ENCODE data around the gene SERPINH1. TPM values are rescaled to one million over a fixed set of nuclear protein-coding genes. Genes with fewer than 3 reads are reported as not detected.

Gene SERPINH1
- total RNA-seq, 2 experiments from 2014 or later: 18.9 to 19.4 TPM

- H3K9me3 Mint-ChIP-seq: no peaks in the 10 kb centered on the region
- H3K27ac Mint-ChIP-seq: peak overlapping the region; percentile 18
- no peaks in the 10 kb centered on the region for H3K27me3 Mint-ChIP-seq
- H3K36me3 Mint-ChIP-seq: no peaks in the 10 kb centered on the region
- H3K4me3 Mint-ChIP-seq: peak overlapping the region; percentile 79
- no peak for DNase-seq
- peaks cover 15% of the 10 kb centered on the region for H3K4me1 Mint-ChIP-seq
Measured at GRCh38 chr11:75526192-75526541, 35.9 kb upstream of the SERPINH1 start.

- Mint-ChIP-seq H3K4me1 (peaks cover 17% of the 10 kb centered on the region), H3K4me3 (peak overlapping the region; percentile 79), H3K27ac (no peak overlapping the region), H3K27me3 (no peaks in the 10 kb centered on the region), H3K9me3 (no peaks in the 10 kb centered on the region), H3K36me3 (no peaks in the 10 kb centered on the region)
- no peak for DNase-seq
Measured at GRCh38 chr11:75527130-75527529, 34.9 kb upstream of the SERPINH1 start.

- Mint-ChIP-seq H3K27me3 (no peaks in the 10 kb centered on the region), H3K36me3 (no peaks in the 10 kb centered on the region), H3K9me3 (no peaks in the 10 kb centered on the region), H3K4me3 (no peak overlapping the region), H3K27ac (no peak overlapping the region), H3K4me1 (peaks cover 19% of the 10 kb centered on the region)
- DNase-seq: no peak
Measured at GRCh38 chr11:75527938-75528735, 33.9 kb upstream of the SERPINH1 start.

- no peaks in the 10 kb centered on the region for H3K9me3 Mint-ChIP-seq
- DNase-seq: no peak
- no peak overlapping the region for H3K27ac Mint-ChIP-seq
- peaks cover 4% of the 10 kb centered on the region for H3K4me1 Mint-ChIP-seq
- no peaks in the 10 kb centered on the region for H3K27me3 Mint-ChIP-seq
- H3K36me3 Mint-ChIP-seq: no peaks in the 10 kb centered on the region
- H3K4me3 Mint-ChIP-seq: no peak overlapping the region
Measured at GRCh38 chr11:75530577-75530976, 31.5 kb upstream of the SERPINH1 start.

- Mint-ChIP-seq H3K4me1 (peaks cover 4% of the 10 kb centered on the region), H3K36me3 (no peaks in the 10 kb centered on the region), H3K27ac (no peak overlapping the region), H3K4me3 (no peak overlapping the region), H3K9me3 (no peaks in the 10 kb centered on the region), H3K27me3 (no peaks in the 10 kb centered on the region)
- DNase-seq: no peak
Measured at GRCh38 chr11:75531325-75531724, 30.7 kb upstream of the SERPINH1 start.

GRCh38 chr11:75532200-75533048, 29.6 kb upstream of the SERPINH1 start:
- no peak overlapping the region for H3K27ac Mint-ChIP-seq
- peaks cover under 1% of the 10 kb centered on the region for H3K27me3 Mint-ChIP-seq
- H3K4me3 Mint-ChIP-seq: no peak overlapping the region

GRCh38 chr11:75533896-75534258, 28.2 kb upstream of the SERPINH1 start:
- H3K4me1 Mint-ChIP-seq: peaks cover 15% of the 10 kb centered on the region
- H3K27me3 Mint-ChIP-seq: peaks cover 7% of the 10 kb centered on the region
- no peak overlapping the region for H3K27ac Mint-ChIP-seq
- H3K4me3 Mint-ChIP-seq: no peak overlapping the region
- no peaks in the 10 kb centered on the region for H3K36me3 Mint-ChIP-seq
- no peaks in the 10 kb centered on the region for H3K9me3 Mint-ChIP-seq
- DNase-seq: no peak

More at GRCh38 chr11:75532200-75533048, 29.6 kb upstream of the SERPINH1 start:
- no peaks in the 10 kb centered on the region for H3K36me3 Mint-ChIP-seq
- peaks cover 11% of the 10 kb centered on the region for H3K4me1 Mint-ChIP-seq
- peak; percentile 71 for DNase-seq
- no peaks in the 10 kb centered on the region for H3K9me3 Mint-ChIP-seq

GRCh38 chr11:75534259-75535069, 27.6 kb upstream of the SERPINH1 start:
- H3K27me3 Mint-ChIP-seq: peaks cover 7% of the 10 kb centered on the region
- H3K4me1 Mint-ChIP-seq: peaks cover 15% of the 10 kb centered on the region
- H3K36me3 Mint-ChIP-seq: no peaks in the 10 kb centered on the region
- H3K4me3 Mint-ChIP-seq: no peak overlapping the region
- H3K9me3 Mint-ChIP-seq: no peaks in the 10 kb centered on the region
- no peak overlapping the region for H3K27ac Mint-ChIP-seq
- no peak for DNase-seq

GRCh38 chr11:75535071-75535470, 27.0 kb upstream of the SERPINH1 start:
- Mint-ChIP-seq H3K9me3 (no peaks in the 10 kb centered on the region), H3K27me3 (peaks cover 7% of the 10 kb centered on the region), H3K4me3 (no peak overlapping the region), H3K36me3 (no peaks in the 10 kb centered on the region), H3K27ac (no peak overlapping the region), H3K4me1 (peaks cover 15% of the 10 kb centered on the region)
- DNase-seq: no peak

GRCh38 chr11:75536786-75537641, 25.0 kb upstream of the SERPINH1 start:
- Mint-ChIP-seq H3K4me3 (no peak overlapping the region), H3K4me1 (peaks cover 14% of the 10 kb centered on the region), H3K27me3 (peaks cover 7% of the 10 kb centered on the region), H3K36me3 (no peaks in the 10 kb centered on the region), H3K9me3 (no peaks in the 10 kb centered on the region), H3K27ac (no peak overlapping the region)
- peak; percentile 45 for DNase-seq

- Mint-ChIP-seq H3K27ac (no peak overlapping the region), H3K4me1 (peaks cover 11% of the 10 kb centered on the region), H3K27me3 (peaks cover 7% of the 10 kb centered on the region), H3K4me3 (no peak overlapping the region), H3K9me3 (no peaks in the 10 kb centered on the region), H3K36me3 (no peaks in the 10 kb centered on the region)
- no peak for DNase-seq
Measured at GRCh38 chr11:75537740-75538139, 24.3 kb upstream of the SERPINH1 start.

- H3K27me3 Mint-ChIP-seq: peaks cover 7% of the 10 kb centered on the region
- no peak overlapping the region for H3K4me3 Mint-ChIP-seq
- no peak for DNase-seq
- H3K4me1 Mint-ChIP-seq: peaks cover 11% of the 10 kb centered on the region
- H3K27ac Mint-ChIP-seq: no peak overlapping the region
- H3K36me3 Mint-ChIP-seq: no peaks in the 10 kb centered on the region
- H3K9me3 Mint-ChIP-seq: no peaks in the 10 kb centered on the region
Measured at GRCh38 chr11:75538150-75538942, 23.7 kb upstream of the SERPINH1 start.

GRCh38 chr11:75539459-75540334, 22.4 kb upstream of the SERPINH1 start:
- no peaks in the 10 kb centered on the region for H3K36me3 Mint-ChIP-seq
- no peak overlapping the region for H3K27ac Mint-ChIP-seq
- peaks cover 8% of the 10 kb centered on the region for H3K27me3 Mint-ChIP-seq
- no peak for DNase-seq
- no peaks in the 10 kb centered on the region for H3K9me3 Mint-ChIP-seq
- H3K4me3 Mint-ChIP-seq: no peak overlapping the region
- peaks cover 11% of the 10 kb centered on the region for H3K4me1 Mint-ChIP-seq
